Measurements from ENCODE around the gene NCAPD2. TPM values are rescaled to one million over a fixed set of nuclear protein-coding genes. Genes with fewer than 3 reads are reported as not detected.

NCAPD2 gene
- total RNA-seq, 3 donors from 2014 or later = 21.6 to 66.7 (median 53.9) TPM

DNA sequence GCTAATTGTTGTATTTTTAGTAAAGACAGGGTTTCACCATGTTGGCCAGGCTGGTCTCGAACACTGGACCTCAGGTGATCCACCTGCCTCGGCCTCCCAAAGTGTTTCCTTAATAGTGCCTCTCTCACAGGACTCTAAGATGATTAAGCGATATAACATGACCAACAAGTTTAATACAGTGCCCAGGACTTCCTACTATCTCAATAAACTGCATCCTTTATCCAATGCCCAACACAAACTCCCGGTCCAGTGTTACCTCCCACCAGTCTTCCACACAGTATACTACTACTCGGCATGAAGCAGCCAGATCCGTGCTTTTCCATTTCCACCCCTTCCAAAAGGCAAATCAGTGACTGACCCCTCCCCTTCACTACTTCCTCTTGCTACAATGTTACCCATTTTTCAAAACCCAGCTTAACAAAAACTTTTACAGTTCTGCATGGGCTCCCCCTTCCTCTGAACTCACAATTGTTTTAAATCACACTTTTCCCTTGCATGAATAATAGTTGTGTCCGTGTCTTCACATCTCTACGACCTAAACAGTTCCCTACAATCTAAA, 73.3 kb downstream of the NCAPD2 start:
- H3K9me3 ChIP-seq = no peaks in the 10 kb centered on the region
- peak overlapping the region in 1 of 2 donors; percentile 88 for H3K27ac ChIP-seq
- DNase-seq (ENCODE audit: low spot score in 2 of 2) = no peak
- no peaks in the 10 kb centered on the region for H3K4me1 ChIP-seq
- no peaks in the 10 kb centered on the region for H3K36me3 ChIP-seq
- intact Hi-C loops (cut with DNase I; ENCODE audit: low total_unique reads) = no loop called here
- TF ChIP-seq, protein P1, sequence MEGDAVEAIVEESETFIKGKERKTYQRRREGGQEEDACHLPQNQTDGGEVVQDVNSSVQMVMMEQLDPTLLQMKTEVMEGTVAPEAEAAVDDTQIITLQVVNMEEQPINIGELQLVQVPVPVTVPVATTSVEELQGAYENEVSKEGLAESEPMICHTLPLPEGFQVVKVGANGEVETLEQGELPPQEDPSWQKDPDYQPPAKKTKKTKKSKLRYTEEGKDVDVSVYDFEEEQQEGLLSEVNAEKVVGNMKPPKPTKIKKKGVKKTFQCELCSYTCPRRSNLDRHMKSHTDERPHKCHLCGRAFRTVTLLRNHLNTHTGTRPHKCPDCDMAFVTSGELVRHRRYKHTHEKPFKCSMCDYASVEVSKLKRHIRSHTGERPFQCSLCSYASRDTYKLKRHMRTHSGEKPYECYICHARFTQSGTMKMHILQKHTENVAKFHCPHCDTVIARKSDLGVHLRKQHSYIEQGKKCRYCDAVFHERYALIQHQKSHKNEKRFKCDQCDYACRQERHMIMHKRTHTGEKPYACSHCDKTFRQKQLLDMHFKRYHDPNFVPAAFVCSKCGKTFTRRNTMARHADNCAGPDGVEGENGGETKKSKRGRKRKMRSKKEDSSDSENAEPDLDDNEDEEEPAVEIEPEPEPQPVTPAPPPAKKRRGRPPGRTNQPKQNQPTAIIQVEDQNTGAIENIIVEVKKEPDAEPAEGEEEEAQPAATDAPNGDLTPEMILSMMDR (IDR thresholded peaks at IDR 0.05) = no peak
- TF ChIP-seq POLR2A (IDR thresholded peaks at IDR 0.05) (no peak), POLR2AphosphoS5 (IDR thresholded peaks at IDR 0.05) (no peak)
- H3K4me3 ChIP-seq = peak overlapping the region; percentile 72 to 80 (median 78)
- no peaks in the 10 kb centered on the region for H3K27me3 ChIP-seq

DNA sequence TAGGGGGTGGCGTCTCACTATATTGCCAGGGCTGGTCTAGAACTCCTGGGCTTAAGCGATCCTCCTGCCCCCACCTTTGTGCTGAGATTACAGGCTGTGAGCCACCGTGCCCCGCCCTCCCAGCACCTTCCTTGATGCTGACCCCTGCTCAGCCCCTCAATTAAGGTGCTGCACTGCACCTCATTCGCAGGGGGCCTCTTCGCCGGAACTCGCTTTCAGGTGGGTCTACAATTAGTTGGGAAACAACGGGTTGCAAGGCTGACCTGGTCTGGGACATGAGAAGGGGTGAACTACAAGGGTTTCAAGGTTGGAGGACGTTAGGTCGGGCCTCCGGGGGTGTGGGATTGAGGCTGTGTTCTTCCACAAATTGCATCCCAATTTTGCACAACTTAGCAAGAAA, 75.4 kb downstream of the NCAPD2 start:
- H3K27ac ChIP-seq = peak overlapping the region; percentile 88 to 90
- H3K4me3 ChIP-seq = no peak overlapping the region
- intact Hi-C loops (cut with DNase I; ENCODE audit: low total_unique reads) = no loop called here

DNA sequence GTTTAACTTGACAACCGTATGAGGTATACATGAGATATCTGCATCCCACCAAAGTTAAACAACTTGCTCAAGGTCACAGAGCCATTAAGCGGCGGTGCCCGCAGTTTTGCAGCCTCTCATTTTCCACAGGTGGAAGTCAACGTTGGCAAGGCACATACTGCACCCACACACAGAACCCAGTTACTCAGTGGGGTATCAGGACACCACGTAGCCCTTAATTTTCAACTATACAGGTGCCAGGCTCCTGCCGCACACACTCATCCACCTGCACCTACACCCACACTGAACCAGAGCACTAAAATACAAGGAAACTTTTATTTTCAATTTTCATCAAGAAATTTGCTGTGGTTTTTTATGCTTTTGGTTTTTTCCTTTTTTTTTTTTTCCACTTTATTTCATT, 75.9 kb downstream of the NCAPD2 start:
- no peak overlapping the region for H3K4me3 ChIP-seq
- no peaks in the 10 kb centered on the region for H3K9me3 ChIP-seq
- H3K27ac ChIP-seq = no peak overlapping the region
- DNase-seq (ENCODE audit: low spot score in 2 of 2) = no peak
- no peaks in the 10 kb centered on the region for H3K4me1 ChIP-seq
- no peaks in the 10 kb centered on the region for H3K27me3 ChIP-seq
- H3K36me3 ChIP-seq = peaks cover 8% of the 10 kb centered on the region
- TF ChIP-seq POLR2A (IDR thresholded peaks at IDR 0.05) (no peak), POLR2AphosphoS5 (IDR thresholded peaks at IDR 0.05) (no peak)
- TF ChIP-seq, protein P1 (IDR thresholded peaks at IDR 0.05) = no peak
- intact Hi-C loops (cut with DNase I; ENCODE audit: low total_unique reads) = no loop called here

More for the DNA sequence above, 75.4 kb downstream of the NCAPD2 start:
- H3K27me3 ChIP-seq = no peaks in the 10 kb centered on the region
- DNase-seq (ENCODE audit: low spot score in 2 of 2) = no peak
- no peaks in the 10 kb centered on the region for H3K9me3 ChIP-seq
- H3K36me3 ChIP-seq = peaks cover 8% of the 10 kb centered on the region
- TF ChIP-seq, protein P1 (IDR thresholded peaks at IDR 0.05) = no peak
- no peak for TF ChIP-seq POLR2AphosphoS5 (IDR thresholded peaks at IDR 0.05)
- TF ChIP-seq POLR2A (IDR thresholded peaks at IDR 0.05) = no peak
- no peaks in the 10 kb centered on the region for H3K4me1 ChIP-seq

DNA sequence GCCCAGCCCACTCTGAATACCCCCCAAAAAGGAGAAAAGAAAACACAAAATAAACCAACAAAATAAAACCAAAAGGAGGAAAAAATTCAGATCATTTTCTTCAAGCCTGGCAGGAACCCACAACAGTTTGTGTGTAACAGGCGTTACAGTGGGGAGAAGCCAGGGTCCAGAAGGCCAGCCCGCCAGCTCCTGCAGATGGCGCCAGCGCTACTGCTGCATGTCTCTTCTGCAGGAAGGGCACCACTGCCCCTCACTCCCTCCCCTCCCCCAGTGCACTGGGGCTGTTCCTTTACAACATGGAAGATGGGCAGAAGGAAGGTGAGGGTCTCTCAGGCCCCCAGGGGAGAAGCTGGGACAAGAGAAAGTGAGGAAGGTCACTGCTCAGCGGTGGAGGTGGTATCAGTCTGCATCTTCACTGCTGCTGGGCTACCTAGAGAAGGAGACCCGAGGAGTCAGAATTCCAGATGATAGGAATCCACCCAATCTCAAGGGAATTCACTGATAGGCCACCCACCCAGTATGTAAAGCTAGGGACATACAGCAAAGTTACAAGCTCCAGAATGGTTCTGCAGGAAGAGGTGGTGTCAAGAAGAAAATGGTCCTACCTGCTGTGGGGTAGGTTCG, 76.5 kb downstream of the NCAPD2 start:
- intact Hi-C loops (cut with DNase I; ENCODE audit: low total_unique reads) = no loop called here
- Histone ChIP-seq H3K36me3 (peaks cover 8% of the 10 kb centered on the region), H3K27ac (no peak overlapping the region), H3K9me3 (no peaks in the 10 kb centered on the region), H3K27me3 (no peaks in the 10 kb centered on the region), H3K4me3 (no peak overlapping the region), H3K4me1 (no peaks in the 10 kb centered on the region)
- DNase-seq (ENCODE audit: low spot score in 2 of 2) = no peak
- TF ChIP-seq, protein P1 (IDR thresholded peaks at IDR 0.05) = no peak
- TF ChIP-seq POLR2A (IDR thresholded peaks at IDR 0.05) = no peak
- no peak for TF ChIP-seq POLR2AphosphoS5 (IDR thresholded peaks at IDR 0.05)

DNA sequence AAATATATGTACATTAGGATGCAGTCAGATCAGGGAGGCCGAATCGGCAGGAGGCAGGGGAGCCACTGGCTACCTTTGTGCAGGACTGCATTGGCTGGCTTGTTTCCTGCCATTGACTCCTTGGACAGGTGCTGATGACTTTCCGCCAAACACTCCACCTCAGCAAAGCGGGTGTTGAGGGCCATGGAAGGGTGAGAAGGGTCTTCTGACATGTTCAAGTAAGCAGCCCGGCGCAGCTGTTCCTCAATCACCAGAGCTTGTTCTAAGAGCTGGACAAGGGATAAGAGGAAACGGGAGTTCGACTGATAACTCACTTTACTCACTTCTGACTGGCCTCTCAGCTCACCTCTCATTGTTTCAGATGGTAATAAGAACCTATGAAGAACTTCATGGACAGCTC, 79.1 kb downstream of the NCAPD2 start:
- no peak for TF ChIP-seq POLR2AphosphoS5 (IDR thresholded peaks at IDR 0.05)
- peaks cover 14% of the 10 kb centered on the region for H3K36me3 ChIP-seq
- H3K9me3 ChIP-seq = no peaks in the 10 kb centered on the region
- intact Hi-C loops (cut with DNase I; ENCODE audit: low total_unique reads) = no loop called here
- no peak overlapping the region for H3K4me3 ChIP-seq
- DNase-seq (ENCODE audit: low spot score in 2 of 2) = no peak
- H3K4me1 ChIP-seq = no peaks in the 10 kb centered on the region
- no peaks in the 10 kb centered on the region for H3K27me3 ChIP-seq
- H3K27ac ChIP-seq = no peak overlapping the region
